H1 (cell line): ENCODE data around the gene MRTFA. TPM values are rescaled to one million over a fixed set of nuclear protein-coding genes. Genes with fewer than 3 reads are reported as not detected.

ENCODE experiments used
- ATF2 ChIP-seq: IDR thresholded peaks from 2 replicates; pipeline ENCODE4 v1.6.1; 2012; ENCODE audit warnings: low read length, inconsistent platforms
- HDAC2 ChIP-seq, 2 experiments: fragments of 300-600 bp in 1 of 2; sonication (generic) in 1 of 2; IDR thresholded peaks; 2 replicates each; pipeline ENCODE4 v1.6.1; 2011 to 2012; ENCODE audit warnings: low read depth in 2 of 2, low read length in 2 of 2, mild to moderate bottlenecking in 2 of 2, moderate library complexity in 2 of 2, borderline replicate concordance in 1 of 2, inconsistent platforms in 1 of 2
- JUND ChIP-seq: IDR thresholded peaks from 2 replicates; pipeline ENCODE4 v1.6.1; 2011; ENCODE audit warnings: mild to moderate bottlenecking, improper control_type of control experiment, low read length
- PHF8 ChIP-seq: fragments of 200-600 bp; sonication (generic); conservative IDR thresholded peaks from 2 replicates; pipeline ENCODE4 v1.7.1; 2012; ENCODE audit warnings: low read depth, mild to moderate bottlenecking, inconsistent platforms, low read length, moderate library complexity
- RBBP5 ChIP-seq: IDR thresholded peaks from 2 replicates; pipeline ENCODE4 v1.7.1; 2012; ENCODE audit warnings: low read depth, mild to moderate bottlenecking, inconsistent platforms, low read length, moderate library complexity, borderline replicate concordance
- SIRT6 ChIP-seq: IDR thresholded peaks from one replicate; pipeline ENCODE4 v1.7.1; 2012; ENCODE audit warnings: low read length, inconsistent platforms
- SP2 ChIP-seq: IDR thresholded peaks from 2 replicates; pipeline ENCODE4 v1.6.1; 2012; ENCODE audit warnings: mild to moderate bottlenecking, low read length, inconsistent platforms
- TBP ChIP-seq: IDR thresholded peaks from 2 replicates; pipeline ENCODE4 v1.6.1; 2011; ENCODE audit warnings: low read depth, low read length, improper control_type of control experiment
- polyA plus RNA-seq, 7 experiments: library from polyadenylated mRNA; depleted of rRNA in 3 of 7; stranded (reverse) in 5 of 7; unstranded in 2 of 7; fragments of >200 nt in 5 of 7; fragments of 200-250 nt in 2 of 7; gene quantifications; 1 replicate in 5 of 7; 2 replicates in 1 of 7; 4 replicates in 1 of 7; pipeline versions ENCODE4 v1.2.1 to v1.2.3, GENCODE V29; 2011 to 2013; ENCODE audit warnings: missing spikeins in 2 of 7, mixed read lengths in 2 of 7
- total RNA-seq: library from RNA; stranded (reverse); fragmentation: NEBNext Ultra II Directional; extraction: Animal tissue kit (Norgen Biotek cat#: 25700); gene quantifications from 2 replicates; pipeline ENCODE4 v1.2.1, GENCODE V29; 2021

Gene MRTFA
- total and polyA plus RNA-seq, 2 of the 8 experiments (the other 6 are each of a cell fraction or from before 2014, with no cell fraction given), result 5.4 to 37.9 TPM

DNA sequence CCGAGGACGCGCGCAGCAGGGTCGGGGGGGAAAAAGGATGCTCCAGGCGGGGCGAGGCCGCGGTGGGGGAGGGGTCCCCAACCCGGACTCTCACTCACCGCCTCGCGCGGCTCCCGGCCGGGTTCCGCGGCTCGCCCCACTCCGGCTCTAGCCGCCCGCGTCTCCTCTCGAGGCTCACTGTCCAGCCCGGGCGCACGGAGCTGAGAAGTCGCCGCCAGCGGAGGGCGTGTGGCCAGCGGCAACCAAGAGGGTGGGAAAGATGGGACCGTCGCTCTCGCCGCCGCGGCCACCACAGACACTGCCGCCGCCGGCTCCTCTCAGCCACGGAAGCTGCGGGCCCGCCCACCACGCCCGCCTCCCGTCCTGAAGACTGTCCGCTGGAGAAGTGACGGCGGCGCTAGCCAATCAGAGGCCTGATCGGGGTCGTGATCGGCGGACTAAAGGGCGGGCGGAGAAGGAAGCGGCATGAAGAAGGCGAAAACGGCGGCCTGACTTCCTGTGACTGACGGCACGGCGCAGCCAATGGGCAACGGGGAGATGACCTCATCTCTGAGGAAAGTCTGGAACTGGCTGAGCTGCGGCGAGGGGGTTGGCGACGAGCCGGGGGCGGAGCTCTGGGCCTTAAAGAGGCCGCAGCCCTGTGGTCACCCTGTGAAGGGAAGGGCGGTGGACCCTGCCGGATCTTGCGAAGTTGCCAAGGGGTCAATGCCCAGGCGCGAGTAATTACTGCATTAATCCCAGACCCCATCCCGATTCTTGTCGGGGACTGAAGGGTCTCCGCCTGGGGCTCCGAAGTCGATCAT lies at the start of gene MRTFA (continued):
- TF ChIP-seq HDAC2 (IDR thresholded peaks at IDR 0.05; ENCODE audit: borderline replicate concordance in 1 of 2, low read depth in 2 of 2, low read length in 2 of 2), result peak in 1 of 2 experiments; percentile 27; a peak in 1 of 4 replicates
- peak; percentile 94 for TF ChIP-seq PHF8
- TF ChIP-seq ATF2, result peak; percentile 98
- no peak for TF ChIP-seq SIRT6
- peak; percentile 93 for TF ChIP-seq JUND
- TF ChIP-seq SP2, result peak; percentile 72
- TF ChIP-seq TBP, result peak; percentile 82
- TF ChIP-seq RBBP5, result peak; percentile 39; the same call in 1 of the 2 replicates
